Spleen (tissue), 7 donors: ENCODE data around the gene APOC4.

Experiments
- POLR2A ChIP-seq, 3 donors: fragments of 450-650 bp; IDR thresholded peaks; one replicate each; pipeline ENCODE4 v1.5.1; 2017; ENCODE audit warnings: antibody characterized with exemption in 3 of 3, mild to moderate bottlenecking in 1 of 3
- POLR2AphosphoS5 ChIP-seq, 3 donors: sonication (generic); formaldehyde crosslinking; IDR thresholded peaks; one replicate each; pipeline ENCODE4 v1.5.1; 2017; ENCODE audit warnings: antibody characterized with exemption in 3 of 3
- TF ChIP-seq, protein P1 (sequence below), 11 experiments: fragments of 200-600 bp in 7 of 11; fragments of 450-650 bp in 4 of 11; sonication (generic) in 4 of 11; IDR thresholded peaks in 8 of 11; conservative IDR thresholded peaks in 3 of 11; 1 replicate in 7 of 11; 2 replicates in 4 of 11; pipeline versions ENCODE4 v1.4.0 to v1.8.0; 2016 to 2021; ENCODE audit warnings: antibody characterized with exemption in 11 of 11, inconsistent platforms in 4 of 11, mild to moderate bottlenecking in 1 of 11
- donor health status: DM: no; HTN: no; CAD: no; lungs with moderate emphysema.
- donor health status: DM: no; HTN: no; CAD: no.
- donor health status: DM: no; HTN: no; CAD: no.

DNA sequence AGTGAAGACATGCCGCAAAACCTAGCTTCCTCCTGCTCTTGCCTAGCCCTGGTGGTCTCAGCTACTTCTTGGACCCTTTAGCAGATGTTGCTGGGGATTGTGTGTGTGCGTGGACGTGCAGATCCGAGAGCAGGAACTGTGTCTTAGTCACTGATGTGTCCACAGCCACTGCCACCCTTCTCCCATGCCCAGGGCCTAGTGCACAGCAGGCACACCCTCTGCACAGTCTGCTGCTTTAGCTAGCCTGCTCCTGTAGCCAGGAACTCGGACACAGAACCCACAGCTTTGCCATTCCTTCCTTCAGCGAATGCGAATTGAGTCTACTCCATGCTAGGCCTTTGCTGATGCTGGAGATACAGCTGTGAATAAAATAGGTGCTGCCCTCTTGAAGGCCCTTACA lies 15.5 kb downstream of the APOC4 start:
- TF ChIP-seq, protein P1, sequence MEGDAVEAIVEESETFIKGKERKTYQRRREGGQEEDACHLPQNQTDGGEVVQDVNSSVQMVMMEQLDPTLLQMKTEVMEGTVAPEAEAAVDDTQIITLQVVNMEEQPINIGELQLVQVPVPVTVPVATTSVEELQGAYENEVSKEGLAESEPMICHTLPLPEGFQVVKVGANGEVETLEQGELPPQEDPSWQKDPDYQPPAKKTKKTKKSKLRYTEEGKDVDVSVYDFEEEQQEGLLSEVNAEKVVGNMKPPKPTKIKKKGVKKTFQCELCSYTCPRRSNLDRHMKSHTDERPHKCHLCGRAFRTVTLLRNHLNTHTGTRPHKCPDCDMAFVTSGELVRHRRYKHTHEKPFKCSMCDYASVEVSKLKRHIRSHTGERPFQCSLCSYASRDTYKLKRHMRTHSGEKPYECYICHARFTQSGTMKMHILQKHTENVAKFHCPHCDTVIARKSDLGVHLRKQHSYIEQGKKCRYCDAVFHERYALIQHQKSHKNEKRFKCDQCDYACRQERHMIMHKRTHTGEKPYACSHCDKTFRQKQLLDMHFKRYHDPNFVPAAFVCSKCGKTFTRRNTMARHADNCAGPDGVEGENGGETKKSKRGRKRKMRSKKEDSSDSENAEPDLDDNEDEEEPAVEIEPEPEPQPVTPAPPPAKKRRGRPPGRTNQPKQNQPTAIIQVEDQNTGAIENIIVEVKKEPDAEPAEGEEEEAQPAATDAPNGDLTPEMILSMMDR (IDR thresholded peaks at IDR 0.05 in 8 of 11, conservative IDR thresholded peaks at IDR 0.05 in 3 of 11) = no peak
- no peak for TF ChIP-seq POLR2AphosphoS5 (IDR thresholded peaks at IDR 0.05)
- no peak for TF ChIP-seq POLR2A (IDR thresholded peaks at IDR 0.05)
